H1 (cell line): Measurements from ENCODE around the gene SESN2. TPM values are rescaled to one million over a fixed set of nuclear protein-coding genes. Genes with fewer than 3 reads are reported as not detected.

ENCODE experiments used
- CTCF ChIA-PET: fragments of 300-600 bp; sonication (Branson Sonifier 250); formaldehyde crosslinking; loops from one replicate; lab custom pipeline; 2021; ENCODE audit not compliant: partially characterized antibody; lab: Charles Lee
- POLR2A ChIA-PET: fragments of 300-600 bp; sonication (Branson Sonifier 250); formaldehyde crosslinking; loops from one replicate; lab custom pipeline; 2021; ENCODE audit warnings: inconsistent platforms; ENCODE audit not compliant: partially characterized antibody; lab: Charles Lee
- DNase-seq, 2 experiments: peaks; one replicate each; pipeline versions ENCODE4 v3.0.0 to v3.0.0-alpha.2; 2010 to 2022; ENCODE audit warnings: low spot score in 2 of 2, low read depth in 1 of 2, mixed read lengths in 1 of 2
- FAIRE-seq: peaks from 2 replicates; lab custom pipeline; 2011; peaks lifted over from hg19 to GRCh38; lab: Jason Lieb, UNC
- H2AFZ ChIP-seq: 2 replicates; pipeline ENCODE4 v1.8.1; 2012; ENCODE audit warnings: low read length, inconsistent platforms
- H2AK5ac ChIP-seq: 2 replicates; pipeline ENCODE4 v1.6.1; 2013; ENCODE audit warnings: low read depth, low read length
- H2BK120ac ChIP-seq: replicated peaks from 2 replicates; pipeline ENCODE3; 2013; ENCODE audit warnings: low read depth, low read length, inconsistent platforms
- H2BK12ac ChIP-seq: 2 replicates; pipeline ENCODE4 v1.6.1; 2013; ENCODE audit warnings: low read depth, low read length
- H2BK15ac ChIP-seq: 2 replicates; pipeline ENCODE4 v1.6.1; 2013; ENCODE audit warnings: low read length
- H2BK20ac ChIP-seq: 2 replicates; pipeline ENCODE4 v1.6.1; 2013; ENCODE audit warnings: low read length
- H2BK5ac ChIP-seq: 2 replicates; pipeline ENCODE4 v1.6.1; 2013; ENCODE audit warnings: low read depth, low read length
- H3K14ac ChIP-seq: 2 replicates; pipeline ENCODE4 v1.6.1; 2013; ENCODE audit warnings: inconsistent platforms; ENCODE audit not compliant: insufficient read length
- H3K18ac ChIP-seq: 2 replicates; pipeline ENCODE4 v1.6.1; 2013; ENCODE audit warnings: low read length; ENCODE audit errors: extremely low read depth
- H3K23ac ChIP-seq: 2 replicates; pipeline ENCODE4 v1.6.1; 2013; ENCODE audit warnings: inconsistent platforms; ENCODE audit not compliant: insufficient read length
- H3K23me2 ChIP-seq: 2 replicates; pipeline ENCODE4 v1.6.1; 2013; ENCODE audit warnings: low read depth, low read length
- H3K27ac ChIP-seq: 2 replicates; pipeline ENCODE4 v1.6.1; 2011; ENCODE audit warnings: low read depth, low read length, inconsistent platforms
- H3K27me3 ChIP-seq, 4 experiments: replicated peaks in 1 of 4; 1 replicate in 1 of 4; 2 replicates in 3 of 4; pipeline versions ENCODE4 v1.6.1 to v1.8.1; 2011 to 2013; ENCODE audit warnings: low read length in 3 of 4, mild to moderate bottlenecking in 3 of 4, inconsistent platforms in 2 of 4, mixed read lengths in 2 of 4, moderate library complexity in 1 of 4; ENCODE audit not compliant: control insufficient read depth in 3 of 4, insufficient read depth in 3 of 4; ENCODE audit errors: extremely low read depth in 1 of 4
- H3K36me3 ChIP-seq, 4 experiments: 2 replicates each; pipeline versions ENCODE4 v1.6.1 to v1.8.1; 2011 to 2013; ENCODE audit warnings: mild to moderate bottlenecking in 4 of 4, low read length in 3 of 4, moderate library complexity in 2 of 4, control low read depth in 1 of 4, inconsistent platforms in 1 of 4; ENCODE audit not compliant: insufficient read depth in 4 of 4, control insufficient read depth in 2 of 4
- H3K4ac ChIP-seq: replicated peaks from 2 replicates; pipeline ENCODE3; 2013; ENCODE audit warnings: low read length, low read depth, mixed read lengths, inconsistent platforms; ENCODE audit not compliant: insufficient read length
- H3K4me1 ChIP-seq, 4 experiments: replicated peaks in 1 of 4; 1 replicate in 1 of 4; 2 replicates in 3 of 4; pipeline versions ENCODE4 v1.6.1 to v1.8.1; 2011 to 2013; ENCODE audit warnings: low read length in 3 of 4, inconsistent platforms in 2 of 4, mixed read lengths in 1 of 4; ENCODE audit not compliant: insufficient read depth in 4 of 4, control insufficient read depth in 3 of 4
- H3K4me2 ChIP-seq, 2 experiments: 2 replicates each; pipeline versions ENCODE4 v1.6.1 to v1.8.1; 2011 to 2013; ENCODE audit warnings: low read depth in 2 of 2, low read length in 2 of 2, control low read depth in 1 of 2, inconsistent platforms in 1 of 2, mild to moderate bottlenecking in 1 of 2; ENCODE audit not compliant: insufficient read depth in 1 of 2
- H3K4me3 ChIP-seq, 4 experiments: fragments of 200-600, 300-600 bp in 1 of 4; sonication (generic), shearing (Covaris generic), sonication (Bioruptor Twin) in 1 of 4; 2 replicates each; pipeline versions ENCODE4 v1.5.1 to v1.8.1; 2011 to 2016; ENCODE audit warnings: low read length in 4 of 4, low read depth in 3 of 4, control low read depth in 2 of 4, inconsistent platforms in 2 of 4, mild to moderate bottlenecking in 2 of 4, mixed read lengths in 1 of 4, moderate library complexity in 1 of 4; ENCODE audit not compliant: insufficient read depth in 2 of 4; ENCODE audit errors: extremely low read depth in 1 of 4
- H3K56ac ChIP-seq: replicated peaks from 2 replicates; pipeline ENCODE3; 2013; ENCODE audit warnings: low read depth, mild to moderate bottlenecking, mixed read lengths, low read length, inconsistent platforms; ENCODE audit not compliant: insufficient read length
- H3K79me1 ChIP-seq: 2 replicates; pipeline ENCODE4 v1.6.1; 2013; ENCODE audit warnings: low read depth, low read length, control low read depth
- H3K79me2 ChIP-seq, 2 experiments: 2 replicates each; pipeline versions ENCODE4 v1.6.1 to v1.8.1; 2012 to 2013; ENCODE audit warnings: low read length in 2 of 2, mild to moderate bottlenecking in 2 of 2, inconsistent platforms in 1 of 2; ENCODE audit not compliant: insufficient read depth in 2 of 2, control insufficient read depth in 1 of 2
- H3K9ac ChIP-seq, 4 experiments: replicated peaks in 1 of 4; 1 replicate in 1 of 4; 2 replicates in 3 of 4; pipeline versions ENCODE4 v1.6.1 to v1.8.1; 2011 to 2013; ENCODE audit warnings: low read depth in 3 of 4, low read length in 3 of 4, control low read depth in 2 of 4, mild to moderate bottlenecking in 2 of 4, moderate library complexity in 2 of 4, inconsistent platforms in 1 of 4; ENCODE audit errors: extremely low read depth in 1 of 4
- H3K9me3 ChIP-seq, 2 experiments: 2 replicates each; pipeline versions ENCODE4 v1.6.1 to v1.8.1; 2012 to 2013; ENCODE audit warnings: mild to moderate bottlenecking in 2 of 2, moderate library complexity in 2 of 2, control low read depth in 1 of 2, inconsistent platforms in 1 of 2, low read depth in 1 of 2, low read length in 1 of 2, mixed read lengths in 1 of 2; ENCODE audit not compliant: insufficient read depth in 2 of 2
- H4K20me1 ChIP-seq, 2 experiments: replicated peaks in 1 of 2; 2 replicates each; pipeline versions ENCODE3 to v1.8.1; 2011 to 2013; ENCODE audit warnings: inconsistent platforms in 2 of 2, low read length in 2 of 2, mild to moderate bottlenecking in 1 of 2; ENCODE audit not compliant: insufficient read depth in 2 of 2, control insufficient read depth in 1 of 2
- H4K5ac ChIP-seq: 2 replicates; pipeline ENCODE4 v1.6.1; 2013; ENCODE audit warnings: low read length, low read depth, mixed read lengths, inconsistent platforms; ENCODE audit not compliant: insufficient read length
- H4K8ac ChIP-seq: 2 replicates; pipeline ENCODE4 v1.8.0; 2013; ENCODE audit warnings: mild to moderate bottlenecking, moderate library complexity, low read length, inconsistent platforms; ENCODE audit not compliant: insufficient read depth; ENCODE audit errors: extremely low read depth
- H4K91ac ChIP-seq: replicated peaks from 2 replicates; pipeline ENCODE3; 2013; ENCODE audit warnings: low read length, mixed read lengths, inconsistent platforms; ENCODE audit not compliant: insufficient read length
- BRCA1 ChIP-seq: IDR thresholded peaks from 2 replicates; pipeline ENCODE4 v1.6.1; 2012; ENCODE audit warnings: low read depth, low read length, improper control_type of control experiment
- CEBPB ChIP-seq: IDR thresholded peaks from 2 replicates; pipeline ENCODE4 v1.6.1; 2012; ENCODE audit warnings: low read depth, low read length
- CHD1 ChIP-seq: IDR thresholded peaks from 2 replicates; pipeline ENCODE4 v1.6.1; 2012; ENCODE audit warnings: low read depth, low read length, improper control_type of control experiment
- CHD2 ChIP-seq: IDR thresholded peaks from 2 replicates; pipeline ENCODE4 v1.6.1; 2012; ENCODE audit warnings: low read length, improper control_type of control experiment
- KDM4A ChIP-seq: IDR thresholded peaks from one replicate; pipeline ENCODE4 v1.7.1; 2012; ENCODE audit warnings: low read depth, mild to moderate bottlenecking, moderate library complexity, low read length, inconsistent platforms; ENCODE audit not compliant: severe bottlenecking
- SUZ12 ChIP-seq: fragments of 200-600 bp; sonication (generic); IDR thresholded peaks from 2 replicates; pipeline ENCODE4 v1.6.1; 2012; ENCODE audit warnings: mild to moderate bottlenecking, inconsistent platforms, low read length, moderate library complexity, mixed read lengths
- TAF7 ChIP-seq: optimal IDR thresholded peaks from 2 replicates; pipeline ENCODE3; 2011; ENCODE audit warnings: low read depth, mild to moderate bottlenecking, inconsistent platforms, low read length, moderate library complexity, borderline replicate concordance
- TBP ChIP-seq: IDR thresholded peaks from 2 replicates; pipeline ENCODE4 v1.6.1; 2011; ENCODE audit warnings: low read depth, low read length, improper control_type of control experiment
- ZNF274 ChIP-seq: IDR thresholded peaks from 2 replicates; pipeline ENCODE4 v1.7.0; 2012; ENCODE audit warnings: low read length, borderline replicate concordance; ENCODE audit errors: extremely low read depth
- WGBS, 2 experiments: shearing (Covaris generic) in 1 of 2; methylation state at CpG; one replicate each; pipeline versions ENCODE4 v1.1.6 to v1.1.7; 2013 to 2015; ENCODE audit warnings: low lambda C conversion rate in 2 of 2, mixed read lengths in 2 of 2, inconsistent platforms in 1 of 2, low coverage in 1 of 2, missing lambda C conversion rate in 1 of 2; ENCODE audit not compliant: insufficient replicate concordance in 2 of 2, insufficient coverage in 1 of 2, insufficient read length in 1 of 2; ENCODE audit errors: extremely low coverage in 1 of 2, missing lambda C conversion rate in 1 of 2; 5-methylcytosine and 5-hydroxymethylcytosine counted together
- polyA plus RNA-seq, 7 experiments: library from polyadenylated mRNA; depleted of rRNA in 3 of 7; stranded (reverse) in 5 of 7; unstranded in 2 of 7; fragments of >200 nt in 5 of 7; fragments of 200-250 nt in 2 of 7; gene quantifications; 1 replicate in 5 of 7; 2 replicates in 1 of 7; 4 replicates in 1 of 7; pipeline versions ENCODE4 v1.2.1 to v1.2.3, GENCODE V29; 2011 to 2013; ENCODE audit warnings: missing spikeins in 2 of 7, mixed read lengths in 2 of 7
- total RNA-seq: library from RNA; stranded (reverse); fragmentation: NEBNext Ultra II Directional; extraction: Animal tissue kit (Norgen Biotek cat#: 25700); gene quantifications from 2 replicates; pipeline ENCODE4 v1.2.1, GENCODE V29; 2021

The SESN2 gene
- total and polyA plus RNA-seq, 2 of the 8 experiments (the other 6 are each of a cell fraction or from before 2014, with no cell fraction given), result 25.1 to 33.0 TPM

DNA sequence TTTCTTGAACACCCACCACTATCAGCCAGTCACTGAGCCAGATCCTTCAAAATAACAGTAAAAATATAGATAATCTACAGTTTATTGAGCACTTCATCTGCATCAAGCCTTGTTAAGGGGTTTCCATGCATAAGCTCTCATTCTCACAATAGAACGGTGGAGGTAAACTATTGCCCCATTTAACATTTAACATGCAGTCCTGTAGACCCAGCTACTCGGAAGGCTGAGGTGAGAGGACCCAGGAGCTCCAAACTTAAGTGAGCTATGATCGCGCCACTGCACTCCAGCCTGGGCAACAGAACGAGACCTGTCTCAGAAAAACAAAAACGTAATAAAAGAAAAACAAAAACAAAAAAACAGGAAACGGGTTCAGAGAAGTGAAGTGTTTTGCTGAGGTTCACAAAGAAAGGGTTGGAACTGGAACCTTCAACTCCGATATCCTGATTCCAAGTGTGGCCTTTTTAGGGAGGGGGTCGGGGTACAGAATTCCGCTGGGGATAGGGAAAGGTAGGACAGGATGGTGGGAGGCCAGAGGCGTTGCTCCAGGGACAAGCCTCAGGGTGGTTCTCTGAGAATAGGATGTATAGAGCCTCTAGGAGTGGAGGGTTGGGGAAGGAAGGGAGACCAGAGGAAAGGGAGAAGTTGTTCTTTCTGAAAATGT is 11.6 kb upstream of the SESN2 start:
- Histone ChIP-seq H3K4me3 (peak overlapping the region in 3 of 4 experiments; percentile 17 to 47 (median 32); a peak in 4 of 8 replicates), H3K23ac (no peak overlapping the region), H4K5ac (no peak overlapping the region), H3K36me3 (no peaks in the 10 kb centered on the region), H3K79me1 (no peaks in the 10 kb centered on the region), H3K4ac (no peak overlapping the region), H2BK20ac (peak overlapping the region; percentile 64; the same call in 1 of the 2 replicates), H3K27me3 (no peaks in the 10 kb centered on the region), H2BK5ac (0 out of 2 replicates have a peak overlapping the region, but pooled peaks have one; percentile 57), H3K4me1 (peaks cover 6 to 19% (median 10%) of the 10 kb centered on the region in 4 experiments; a peak in 6 of 7 replicates), H2BK15ac (no peak overlapping the region), H2BK12ac (peak overlapping the region; percentile 85; the same call in 1 of the 2 replicates), H3K9me3 (no peaks in the 10 kb centered on the region), H2AK5ac (no peak overlapping the region), H3K14ac (no peak overlapping the region), H3K23me2 (no peaks in the 10 kb centered on the region), H2AFZ (peak overlapping the region; percentile 93), H3K56ac (no peak overlapping the region), H4K20me1 (no peaks in the 10 kb centered on the region), H3K27ac (peak overlapping the region; percentile 18; the same call in 1 of the 2 replicates), H3K18ac (peak overlapping the region; percentile 24; the same call in 1 of the 2 replicates), H3K4me2 (peak overlapping the region; percentile 49 to 54), H2BK120ac (peak overlapping the region; percentile 34), H3K79me2 (no peaks in the 10 kb centered on the region), H3K9ac (no peak overlapping the region), H4K8ac (0 out of 2 replicates have a peak overlapping the region, but pooled peaks have one; percentile 31), H4K91ac (no peak overlapping the region)
- WGBS, 2 experiments, result 82% methylated on average over 11 of the region's 11 CpGs; no CpG with 5 or more reads in 1 of the 2 experiments
- ChIA-PET POLR2A (interaction anchor here (0.9 to 12.3 kb wide), 16 partner anchors 12 to 334 kb away, joined by 3 to 296 read pairs (median 8); partner anchors contain the start of genes ATP5IF1, EYA3, MED18 and PHACTR4), CTCF (interaction anchor here (0.7 to 5.0 kb wide), 27 partner anchors 11 to 1133 kb away, joined by 3 to 61 read pairs (median 6); partner anchors contain the start of genes ATP5IF1, MED18 and SESN2)
- FAIRE-seq (no peak), DNase-seq (no peak)
- TF ChIP-seq KDM4A, result no peak
- no peak for TF ChIP-seq ZNF274
- TF ChIP-seq BRCA1, result no peak
- no peak for TF ChIP-seq SUZ12
- TF ChIP-seq TBP, result no peak
- TF ChIP-seq CHD1, result no peak
- no peak for TF ChIP-seq TAF7
- TF ChIP-seq CHD2, result no peak
- no peak for TF ChIP-seq CEBPB
